Measurements from ENCODE around the gene ANKS6. TPM values are rescaled to one million over a fixed set of nuclear protein-coding genes. Genes with fewer than 3 reads are reported as not detected.

The ANKS6 gene
- total RNA-seq, 4 donors from 2014 or later: 42.2 to 56.6 (median 49.9) TPM

DNA sequence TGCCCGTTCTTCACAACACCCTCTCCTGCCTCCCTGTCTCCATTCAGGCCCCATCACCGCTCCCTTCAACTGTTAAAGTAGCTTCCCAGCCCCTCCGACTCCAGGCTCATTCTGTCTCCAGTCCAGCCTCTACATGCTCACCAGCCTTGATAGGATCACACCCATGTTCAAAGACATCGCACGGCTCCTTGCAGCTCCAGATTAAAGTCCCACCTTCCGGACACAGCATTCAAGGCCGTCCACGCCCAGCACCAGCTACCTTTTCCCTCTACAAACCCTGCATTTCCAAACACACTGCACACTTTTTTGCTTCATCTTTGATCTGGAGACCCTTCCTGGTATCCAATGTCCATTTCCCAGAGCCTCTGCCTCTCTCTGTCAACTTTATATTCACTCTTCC lies 94.0 kb downstream of the ANKS6 start:
- no peaks in the 10 kb centered on the region for H3K36me3 ChIP-seq
- no peaks in the 10 kb centered on the region for H3K27me3 ChIP-seq

DNA sequence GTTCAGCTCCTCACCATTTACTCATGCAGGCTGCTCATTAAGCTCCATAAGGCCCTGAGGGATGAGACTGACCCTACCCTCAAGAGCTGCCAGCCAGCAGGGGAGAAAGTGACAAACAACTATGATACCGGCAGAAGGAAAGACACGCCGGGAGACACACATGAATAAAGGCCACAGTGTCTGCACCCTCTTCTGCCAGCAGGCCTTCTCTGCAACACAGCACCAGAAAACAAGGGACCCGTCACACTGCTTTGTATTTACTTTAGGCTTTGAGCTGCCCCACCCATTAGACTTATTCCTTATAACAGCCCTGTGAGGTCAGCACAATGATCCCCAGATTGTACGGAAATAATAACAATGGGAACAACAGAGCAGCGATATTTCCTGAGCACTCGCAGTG lies 94.8 kb downstream of the ANKS6 start:
- no peaks in the 10 kb centered on the region for H3K27me3 ChIP-seq
- intact Hi-C loops (cut with DNase I): no loop called here
- TF ChIP-seq CTCF (IDR thresholded peaks at IDR 0.05) (no peak), POLR2A (IDR thresholded peaks at IDR 0.05) (no peak)
- no peaks in the 10 kb centered on the region for H3K9me3 ChIP-seq
- WGBS, 2 donors: 79 to 86% methylated on average over 7 of the region's 7 CpGs
- no peaks in the 10 kb centered on the region for H3K36me3 ChIP-seq
- H3K4me3 ChIP-seq (replicated peaks in 1 of 3): no peak overlapping the region
- H3K4me1 ChIP-seq: no peaks in the 10 kb centered on the region
- no peak for DNase-seq
- H3K27ac ChIP-seq: no peak overlapping the region

More for the DNA sequence above, 94.0 kb downstream of the ANKS6 start:
- Histone ChIP-seq H3K27ac (no peak overlapping the region), H3K4me3 (replicated peaks in 1 of 3) (no peak overlapping the region), H3K9me3 (no peaks in the 10 kb centered on the region), H3K4me1 (peaks cover under 1% of the 10 kb centered on the region in 2 donors)
- TF ChIP-seq CTCF (IDR thresholded peaks at IDR 0.05) (no peak), POLR2A (IDR thresholded peaks at IDR 0.05) (no peak)
- intact Hi-C loops (cut with DNase I): no loop called here
- WGBS, 2 donors: 93 to 97% methylated on average over 8 of the region's 8 CpGs
- DNase-seq: no peak

DNA sequence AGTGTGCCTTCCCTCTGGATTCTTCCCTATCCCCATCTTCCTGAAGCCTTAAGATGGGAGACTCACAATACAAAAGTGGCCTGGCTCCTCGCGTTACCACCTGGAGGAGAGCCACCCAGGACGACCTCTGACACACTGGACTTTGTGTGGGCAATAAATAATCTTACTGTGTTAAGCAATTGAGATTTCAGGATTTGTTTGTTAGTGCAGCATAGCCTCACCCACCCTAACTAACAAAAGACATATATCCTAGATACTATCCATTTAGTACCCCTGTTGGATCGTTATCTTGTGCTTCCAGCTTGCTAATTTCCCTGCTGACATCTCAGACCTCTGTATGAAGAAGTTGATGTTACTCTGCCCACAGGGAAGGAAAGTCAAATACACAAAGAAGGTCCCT lies 95.6 kb downstream of the ANKS6 start:
- intact Hi-C loops (cut with DNase I): no loop called here
- DNase-seq: no peak
- Histone ChIP-seq H3K27ac (no peak overlapping the region), H3K9me3 (no peaks in the 10 kb centered on the region), H3K27me3 (no peaks in the 10 kb centered on the region), H3K4me1 (no peaks in the 10 kb centered on the region), H3K4me3 (replicated peaks in 1 of 3) (no peak overlapping the region), H3K36me3 (no peaks in the 10 kb centered on the region)
- no peak for TF ChIP-seq POLR2A (IDR thresholded peaks at IDR 0.05)
- TF ChIP-seq CTCF (IDR thresholded peaks at IDR 0.05): no peak
- WGBS, 2 donors: 67 to 74% methylated on average over 4 of the region's 4 CpGs

GRCh38 chr9:98698856-98699255 lies 97.5 kb downstream of the ANKS6 start:
- TF ChIP-seq CTCF (IDR thresholded peaks at IDR 0.05) (no peak), POLR2A (IDR thresholded peaks at IDR 0.05) (no peak)
- no peak overlapping the region for H3K4me3 ChIP-seq (replicated peaks in 1 of 3)
- 87 to 90% methylated on average over 6 of the region's 6 CpGs for WGBS, 2 donors
- H3K27me3 ChIP-seq: no peaks in the 10 kb centered on the region
- no peak overlapping the region for H3K27ac ChIP-seq
- intact Hi-C loops (cut with DNase I): no loop called here
- no peaks in the 10 kb centered on the region for H3K4me1 ChIP-seq
- no peaks in the 10 kb centered on the region for H3K9me3 ChIP-seq
- H3K36me3 ChIP-seq: no peaks in the 10 kb centered on the region
- DNase-seq: no peak

DNA sequence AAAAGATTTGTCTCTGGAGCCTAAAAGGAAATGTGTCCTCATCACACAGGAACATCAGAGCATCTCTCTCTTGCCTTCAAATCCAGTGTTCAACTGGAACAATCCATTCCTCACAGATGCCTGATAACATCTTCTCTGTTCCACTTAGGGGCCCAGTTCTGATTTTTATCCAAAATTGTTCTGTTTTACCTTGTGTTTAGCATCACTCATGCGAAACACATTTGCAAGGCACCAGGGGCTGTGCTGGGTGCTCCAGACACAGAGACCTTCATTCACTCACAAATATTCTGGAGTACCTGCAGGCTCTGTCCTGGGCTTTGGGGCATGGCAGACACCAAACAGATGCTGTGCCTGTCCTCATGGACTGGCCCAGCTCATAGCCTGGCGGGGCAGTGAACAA lies 101.4 kb downstream of the ANKS6 start:
- TF ChIP-seq CTCF (IDR thresholded peaks at IDR 0.05) (no peak), POLR2A (IDR thresholded peaks at IDR 0.05) (no peak)
- Histone ChIP-seq H3K27me3 (no peaks in the 10 kb centered on the region), H3K9me3 (no peaks in the 10 kb centered on the region), H3K4me1 (no peaks in the 10 kb centered on the region), H3K27ac (no peak overlapping the region), H3K4me3 (replicated peaks in 1 of 3) (no peak overlapping the region), H3K36me3 (no peaks in the 10 kb centered on the region)
- intact Hi-C loops (cut with DNase I): no loop called here
- 76 to 91% methylated on average over 2 of the region's 2 CpGs for WGBS, 2 donors
- DNase-seq: no peak
